ENCODE results near the gene SCGB1C1.

- no peak for TF ChIP-seq POLR2A (IDR thresholded peaks at IDR 0.05)
- TF ChIP-seq, protein P1, sequence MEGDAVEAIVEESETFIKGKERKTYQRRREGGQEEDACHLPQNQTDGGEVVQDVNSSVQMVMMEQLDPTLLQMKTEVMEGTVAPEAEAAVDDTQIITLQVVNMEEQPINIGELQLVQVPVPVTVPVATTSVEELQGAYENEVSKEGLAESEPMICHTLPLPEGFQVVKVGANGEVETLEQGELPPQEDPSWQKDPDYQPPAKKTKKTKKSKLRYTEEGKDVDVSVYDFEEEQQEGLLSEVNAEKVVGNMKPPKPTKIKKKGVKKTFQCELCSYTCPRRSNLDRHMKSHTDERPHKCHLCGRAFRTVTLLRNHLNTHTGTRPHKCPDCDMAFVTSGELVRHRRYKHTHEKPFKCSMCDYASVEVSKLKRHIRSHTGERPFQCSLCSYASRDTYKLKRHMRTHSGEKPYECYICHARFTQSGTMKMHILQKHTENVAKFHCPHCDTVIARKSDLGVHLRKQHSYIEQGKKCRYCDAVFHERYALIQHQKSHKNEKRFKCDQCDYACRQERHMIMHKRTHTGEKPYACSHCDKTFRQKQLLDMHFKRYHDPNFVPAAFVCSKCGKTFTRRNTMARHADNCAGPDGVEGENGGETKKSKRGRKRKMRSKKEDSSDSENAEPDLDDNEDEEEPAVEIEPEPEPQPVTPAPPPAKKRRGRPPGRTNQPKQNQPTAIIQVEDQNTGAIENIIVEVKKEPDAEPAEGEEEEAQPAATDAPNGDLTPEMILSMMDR (IDR thresholded peaks at IDR 0.05) = no peak
These were observed 17.4 kb downstream of the SCGB1C1 start for GRCh38 chr11:210122-210802.
